Measurements from ENCODE around the gene MAPK12. TPM values are rescaled to one million over a fixed set of nuclear protein-coding genes. Genes with fewer than 3 reads are reported as not detected.
A peak's percentile ranks its signal among the peaks of the same experiment; 100 is the strongest.

The MAPK12 gene
- total and polyA plus RNA-seq, 9 of the 15 experiments (the other 6 are each of a cell fraction or from before 2014, with no cell fraction given), result 0.79 to 71.5 (median 32.8) TPM

DNA sequence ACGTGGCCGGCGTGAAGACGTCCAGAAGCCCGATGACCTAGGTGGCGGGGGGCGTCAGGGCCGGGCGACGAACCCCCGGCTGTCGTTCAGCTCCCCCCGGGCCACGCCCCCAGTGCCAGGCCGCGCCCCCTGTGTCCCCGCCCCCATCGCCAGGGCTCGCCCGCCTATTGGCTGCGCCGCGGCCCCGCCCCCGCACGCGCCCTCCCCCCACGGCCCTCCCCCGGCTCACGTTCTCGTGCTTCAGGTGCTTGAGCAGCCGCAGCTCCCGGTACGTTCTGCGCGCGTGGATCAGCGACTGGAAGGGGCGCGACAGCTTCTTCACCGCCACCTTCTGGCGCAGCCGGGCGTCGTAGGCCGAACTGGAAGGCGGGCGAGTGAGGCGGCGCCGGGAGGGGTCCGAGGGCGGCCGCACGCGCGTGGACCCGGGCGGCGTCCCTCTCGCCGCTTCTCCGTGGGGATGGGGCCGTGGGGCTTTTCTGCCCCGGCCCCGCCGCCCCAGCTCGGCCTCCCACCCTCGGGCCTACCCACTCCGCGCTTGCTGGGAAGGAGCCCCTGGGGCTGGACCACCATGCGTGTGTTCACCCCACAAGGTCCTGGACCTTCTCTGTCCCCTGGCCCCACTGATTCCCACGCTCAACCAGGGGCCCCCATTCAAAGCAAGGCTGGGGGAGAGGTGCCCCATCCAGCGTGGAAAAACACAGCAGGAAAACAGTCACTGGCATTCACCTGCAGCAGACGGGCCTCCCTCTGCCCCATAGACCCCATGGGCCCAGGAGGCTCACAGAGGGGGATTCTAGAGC, 6.3 kb upstream of the MAPK12 start (continued):
- TF ChIP-seq, protein P1, sequence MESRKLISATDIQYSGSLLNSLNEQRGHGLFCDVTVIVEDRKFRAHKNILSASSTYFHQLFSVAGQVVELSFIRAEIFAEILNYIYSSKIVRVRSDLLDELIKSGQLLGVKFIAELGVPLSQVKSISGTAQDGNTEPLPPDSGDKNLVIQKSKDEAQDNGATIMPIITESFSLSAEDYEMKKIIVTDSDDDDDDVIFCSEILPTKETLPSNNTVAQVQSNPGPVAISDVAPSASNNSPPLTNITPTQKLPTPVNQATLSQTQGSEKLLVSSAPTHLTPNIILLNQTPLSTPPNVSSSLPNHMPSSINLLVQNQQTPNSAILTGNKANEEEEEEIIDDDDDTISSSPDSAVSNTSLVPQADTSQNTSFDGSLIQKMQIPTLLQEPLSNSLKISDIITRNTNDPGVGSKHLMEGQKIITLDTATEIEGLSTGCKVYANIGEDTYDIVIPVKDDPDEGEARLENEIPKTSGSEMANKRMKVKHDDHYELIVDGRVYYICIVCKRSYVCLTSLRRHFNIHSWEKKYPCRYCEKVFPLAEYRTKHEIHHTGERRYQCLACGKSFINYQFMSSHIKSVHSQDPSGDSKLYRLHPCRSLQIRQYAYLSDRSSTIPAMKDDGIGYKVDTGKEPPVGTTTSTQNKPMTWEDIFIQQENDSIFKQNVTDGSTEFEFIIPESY (CRISPR knock-in tag; IDR thresholded peaks at IDR 0.05), result peak; percentile 48; the same call in 1 of the 2 replicates
- no peak for TF ChIP-seq ZNF133 (CRISPR knock-in tag; IDR thresholded peaks at IDR 0.05)
- TF ChIP-seq ASH1L (IDR thresholded peaks at IDR 0.05; ENCODE audit: borderline replicate concordance, low read depth, partially characterized antibody), result no peak
- TF ChIP-seq E2F5 (CRISPR knock-in tag; IDR thresholded peaks at IDR 0.05), result no peak
- 0 out of 2 replicates have a peak, but pooled peaks have one; percentile 35 for TF ChIP-seq RB1 (IDR thresholded peaks at IDR 0.05; ENCODE audit: low read depth)
- TF ChIP-seq RBFOX2 (IDR thresholded peaks at IDR 0.05; ENCODE audit: low read depth, low read length), result 0 out of 2 replicates have a peak, but pooled peaks have one; percentile 24
- TF ChIP-seq SAFB (IDR thresholded peaks at IDR 0.05; ENCODE audit: borderline replicate concordance, low read depth, low read length), result peak; percentile 85
- TF ChIP-seq MYC (IDR thresholded peaks at IDR 0.05; ENCODE audit: low read depth, low read length), result peak; percentile 18; the same call in 1 of the 2 replicates
- no peak for TF ChIP-seq MYC (CRISPR knock-in tag; IDR thresholded peaks at IDR 0.05; ENCODE audit: borderline replicate concordance, low read depth)
- 0 out of 2 replicates have a peak, but pooled peaks have one; percentile 39 for TF ChIP-seq TFAP4 (CRISPR knock-in tag; IDR thresholded peaks at IDR 0.05; ENCODE audit: borderline replicate concordance)
- peak in 1 of 2 experiments; percentile 44; a peak in 1 of 4 replicates for TF ChIP-seq NRF1 (conservative IDR thresholded peaks at IDR 0.05 in 1 of 2, IDR thresholded peaks at IDR 0.05 in 1 of 2)
- no peak for TF ChIP-seq STAT6 (CRISPR knock-in tag; IDR thresholded peaks at IDR 0.05)
